Measurements from ENCODE around the gene LTBP1.

LTBP1 gene

GRCh38 chr2:32922501-32922900 is 24.3 kb upstream of the LTBP1 start:
- TF ChIP-seq, protein P1, sequence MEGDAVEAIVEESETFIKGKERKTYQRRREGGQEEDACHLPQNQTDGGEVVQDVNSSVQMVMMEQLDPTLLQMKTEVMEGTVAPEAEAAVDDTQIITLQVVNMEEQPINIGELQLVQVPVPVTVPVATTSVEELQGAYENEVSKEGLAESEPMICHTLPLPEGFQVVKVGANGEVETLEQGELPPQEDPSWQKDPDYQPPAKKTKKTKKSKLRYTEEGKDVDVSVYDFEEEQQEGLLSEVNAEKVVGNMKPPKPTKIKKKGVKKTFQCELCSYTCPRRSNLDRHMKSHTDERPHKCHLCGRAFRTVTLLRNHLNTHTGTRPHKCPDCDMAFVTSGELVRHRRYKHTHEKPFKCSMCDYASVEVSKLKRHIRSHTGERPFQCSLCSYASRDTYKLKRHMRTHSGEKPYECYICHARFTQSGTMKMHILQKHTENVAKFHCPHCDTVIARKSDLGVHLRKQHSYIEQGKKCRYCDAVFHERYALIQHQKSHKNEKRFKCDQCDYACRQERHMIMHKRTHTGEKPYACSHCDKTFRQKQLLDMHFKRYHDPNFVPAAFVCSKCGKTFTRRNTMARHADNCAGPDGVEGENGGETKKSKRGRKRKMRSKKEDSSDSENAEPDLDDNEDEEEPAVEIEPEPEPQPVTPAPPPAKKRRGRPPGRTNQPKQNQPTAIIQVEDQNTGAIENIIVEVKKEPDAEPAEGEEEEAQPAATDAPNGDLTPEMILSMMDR (conservative IDR thresholded peaks at IDR 0.05; ENCODE audit: low read depth), result no peak
- ChIA-PET POLR2A (ENCODE audit: low non-redundant PET) (no interaction called here), CTCF (no interaction called here)
- no peak overlapping the region for H3K27ac ChIP-seq
- DNase-seq (ENCODE audit: low spot score), result no peak

GRCh38 chr2:32923109-32923508 is 23.6 kb upstream of the LTBP1 start:
- CTCF ChIA-PET, result no interaction called here
- POLR2A ChIA-PET (ENCODE audit: low non-redundant PET), result no interaction called here
- H3K27ac ChIP-seq, result no peak overlapping the region
- no peak for DNase-seq (ENCODE audit: low spot score)
- TF ChIP-seq, protein P1 (conservative IDR thresholded peaks at IDR 0.05; ENCODE audit: low read depth), result no peak

DNA sequence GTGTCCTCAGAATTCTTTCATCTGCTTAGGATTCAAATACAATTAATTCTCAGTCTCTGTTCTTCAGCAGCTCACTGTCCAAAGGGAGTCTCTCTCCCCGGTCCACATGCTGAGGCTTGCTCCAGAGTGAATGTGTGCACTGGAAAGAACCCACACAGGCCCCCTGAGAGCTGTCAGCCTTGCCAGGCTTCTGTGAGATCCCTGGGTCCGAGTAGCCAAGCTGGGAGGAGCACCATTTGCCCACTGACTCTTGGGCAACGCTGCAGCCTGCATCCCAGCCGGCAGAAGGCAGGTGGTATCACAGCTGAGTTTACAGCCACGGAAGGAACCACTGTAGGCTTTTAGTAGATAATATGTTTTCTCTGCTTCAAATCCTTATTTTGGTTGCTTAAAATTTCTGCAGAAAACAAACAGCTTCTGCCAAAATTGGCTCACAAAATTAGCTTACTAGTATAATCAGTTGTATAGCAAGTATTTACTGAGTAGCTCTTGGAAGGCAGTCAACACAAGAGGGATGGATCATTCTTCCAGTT is 21.4 kb upstream of the LTBP1 start:
- DNase-seq (ENCODE audit: low spot score), result no peak
- TF ChIP-seq, protein P1 (conservative IDR thresholded peaks at IDR 0.05; ENCODE audit: low read depth), result no peak
- ChIA-PET POLR2A (ENCODE audit: low non-redundant PET) (no interaction called here), CTCF (interaction anchor here (0.7 kb wide), 2 partner anchors 125 to 516 kb away, joined by 6 read pairs; no protein-coding TSS in a partner anchor)
- H3K27ac ChIP-seq, result no peak overlapping the region

DNA sequence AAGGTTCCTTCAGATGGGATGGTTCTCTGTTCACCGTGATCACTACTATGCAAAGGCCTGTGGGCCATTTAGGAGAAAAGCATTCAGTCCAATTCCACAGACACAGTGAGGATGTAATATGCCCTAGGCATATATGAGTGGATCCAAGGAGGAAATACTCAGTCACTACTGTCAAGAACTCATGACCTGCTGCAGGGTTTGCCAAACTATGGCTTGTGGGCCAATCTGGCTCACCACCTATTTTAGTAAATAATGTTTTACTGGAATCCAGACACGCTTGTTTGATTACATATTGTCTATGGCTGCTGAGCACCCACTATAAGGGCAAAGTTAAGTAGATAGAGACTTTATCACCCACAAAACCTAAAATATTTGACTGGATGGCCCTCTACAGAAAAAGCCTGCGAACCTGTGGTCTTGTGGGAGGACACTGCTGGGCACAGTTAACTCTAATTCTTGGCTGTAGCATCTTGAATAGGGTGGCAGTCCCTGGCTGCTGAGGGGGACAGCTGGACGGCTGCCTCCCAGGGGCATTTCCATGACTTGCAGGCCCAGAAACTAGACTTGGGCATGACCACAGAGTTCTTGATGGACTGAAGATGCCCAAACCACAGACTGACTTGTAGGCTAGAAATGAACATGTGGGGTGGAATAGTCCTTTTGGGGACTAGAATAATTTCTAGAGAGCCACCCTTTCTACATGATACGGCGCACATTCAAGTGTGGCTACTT is 20.6 kb upstream of the LTBP1 start:
- ChIA-PET CTCF (no interaction called here), POLR2A (ENCODE audit: low non-redundant PET) (no interaction called here)
- no peak overlapping the region for H3K27ac ChIP-seq
- TF ChIP-seq, protein P1 (conservative IDR thresholded peaks at IDR 0.05; ENCODE audit: low read depth), result no peak
- DNase-seq (ENCODE audit: low spot score), result no peak

- TF ChIP-seq, protein P1 (conservative IDR thresholded peaks at IDR 0.05; ENCODE audit: low read depth), result no peak
- ChIA-PET POLR2A (ENCODE audit: low non-redundant PET) (no interaction called here), CTCF (no interaction called here)
- DNase-seq (ENCODE audit: low spot score), result no peak
- no peak overlapping the region for H3K27ac ChIP-seq
Observed at GRCh38 chr2:32926708-32927084, 20.1 kb upstream of the LTBP1 start.

DNA sequence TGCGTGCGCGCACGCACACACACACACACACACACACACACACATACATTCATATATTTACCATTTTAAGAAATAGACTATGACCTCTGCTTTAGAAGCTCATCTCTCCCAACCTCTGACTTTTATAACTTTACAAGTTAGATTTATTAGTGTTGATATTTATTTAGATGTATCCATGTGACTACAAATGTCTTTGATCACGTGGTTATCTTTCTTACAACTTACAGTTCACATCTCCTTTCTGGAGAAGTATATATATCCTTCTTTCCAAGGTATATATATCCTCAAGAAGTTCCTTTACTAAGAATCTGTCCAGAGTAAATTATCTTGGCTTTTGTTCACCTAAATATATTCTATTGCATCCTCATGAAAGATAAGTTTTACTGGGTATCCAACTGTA is 16.3 kb upstream of the LTBP1 start:
- no peak overlapping the region for H3K27ac ChIP-seq
- DNase-seq (ENCODE audit: low spot score), result no peak
- ChIA-PET POLR2A (ENCODE audit: low non-redundant PET) (no interaction called here), CTCF (no interaction called here)
- TF ChIP-seq, protein P1 (conservative IDR thresholded peaks at IDR 0.05; ENCODE audit: low read depth), result no peak

Data from RWPE1 (cell line).